Myocyte (in vitro differentiated cells): ENCODE data around the gene MAST4. TPM values are rescaled to one million over a fixed set of nuclear protein-coding genes. Genes with fewer than 3 reads are reported as not detected.
"Not testable (repeated sequence)": the region's sequence is repeated elsewhere in the genome, so short reads cannot be mapped to it uniquely, and the experiment has no call there.

Experiments
- DNase-seq: peaks from one replicate; pipeline ENCODE4 v3.0.0-alpha.2; 2012; ENCODE audit warnings: low read depth
- total RNA-seq: library from RNA; depleted of rRNA; stranded (reverse); fragments of >200 nt; gene quantifications from 2 replicates; pipeline ENCODE4 v1.2.3, GENCODE V29; 2014

The MAST4 gene
- total RNA-seq, 1 donor from 2014 or later: 7.6 TPM

GRCh38 chr5:66695840-66696239 is 99.6 kb downstream of the MAST4 start:
- DNase-seq: not testable (repeated sequence)

GRCh38 chr5:66697796-66698564 is 101.8 kb downstream of the MAST4 start:
- DNase-seq: peak; percentile 9

GRCh38 chr5:66701244-66701643 is 105.1 kb downstream of the MAST4 start:
- DNase-seq: no peak

- no peak for DNase-seq
These were observed 106.2 kb downstream of the MAST4 start for GRCh38 chr5:66702426-66702825.

GRCh38 chr5:66704790-66705425 is 108.7 kb downstream of the MAST4 start:
- DNase-seq: peak; percentile 22

GRCh38 chr5:66708368-66708767 is 112.2 kb downstream of the MAST4 start:
- DNase-seq: no peak

- no peak for DNase-seq
These were observed 114.4 kb downstream of the MAST4 start for GRCh38 chr5:66710557-66711088.

GRCh38 chr5:66713998-66714397 is 117.8 kb downstream of the MAST4 start:
- no peak for DNase-seq

- DNase-seq: no peak
These were observed 121.5 kb downstream of the MAST4 start for GRCh38 chr5:66717455-66718373.

- no peak for DNase-seq
These were observed 122.3 kb downstream of the MAST4 start for GRCh38 chr5:66718374-66719002.

GRCh38 chr5:66720780-66721179 is 124.6 kb downstream of the MAST4 start:
- DNase-seq: no peak

GRCh38 chr5:66722686-66723085 is 126.5 kb downstream of the MAST4 start:
- no peak for DNase-seq

GRCh38 chr5:66724349-66725139 is 128.4 kb downstream of the MAST4 start:
- no peak for DNase-seq

GRCh38 chr5:66727630-66728029 is 131.4 kb downstream of the MAST4 start:
- no peak for DNase-seq

- no peak for DNase-seq
These were observed 131.9 kb downstream of the MAST4 start for GRCh38 chr5:66728049-66728448.

- no peak for DNase-seq
These were observed 140.9 kb downstream of the MAST4 start for GRCh38 chr5:66737096-66737495.

- no peak for DNase-seq
These were observed 141.9 kb downstream of the MAST4 start for GRCh38 chr5:66738136-66738535.

- DNase-seq: no peak
These were observed 142.8 kb downstream of the MAST4 start for GRCh38 chr5:66739021-66739420.

GRCh38 chr5:66739951-66740350 is 143.8 kb downstream of the MAST4 start:
- DNase-seq: no peak

- no peak for DNase-seq
These were observed 145.2 kb downstream of the MAST4 start for GRCh38 chr5:66741394-66741793.
